ENCODE data around the gene LAYN. TPM values are rescaled to one million over a fixed set of nuclear protein-coding genes. Genes with fewer than 3 reads are reported as not detected.
A peak's percentile ranks its signal among the peaks of the same experiment; 100 is the strongest.

Gene LAYN
- total RNA-seq, 4 donors from 2014 or later = 12.0 to 47.1 (median 18.5) TPM

- intact Hi-C loops (cut with DNase I) = no loop called here
- TF ChIP-seq POLR2AphosphoS5 (IDR thresholded peaks at IDR 0.05) = no peak
- H3K4me3 ChIP-seq = no peak overlapping the region
- H3K27ac ChIP-seq (replicated peaks in 1 of 4) = no peak overlapping the region
- DNase-seq (ENCODE audit: extremely low spot score) = no peak
- 93% methylated on average over 1 of the region's 1 CpG for WGBS
- no peaks in the 10 kb centered on the region for H3K27me3 ChIP-seq
- H3K9me3 ChIP-seq = no peaks in the 10 kb centered on the region
- H3K4me1 ChIP-seq = no peaks in the 10 kb centered on the region
- H3K36me3 ChIP-seq = no peaks in the 10 kb centered on the region
Observed at GRCh38 chr11:111502611-111503010, 37.9 kb upstream of the LAYN start.

- peaks cover 5 to 58% (median 32%) of the 10 kb centered on the region in 4 donors for H3K27me3 ChIP-seq
- intact Hi-C loops (cut with DNase I) = no loop called here
- no peaks in the 10 kb centered on the region for H3K36me3 ChIP-seq
- no peak overlapping the region for H3K4me3 ChIP-seq
- no peak for DNase-seq (ENCODE audit: extremely low spot score)
- H3K9me3 ChIP-seq = no peaks in the 10 kb centered on the region
- H3K4me1 ChIP-seq = peaks cover 12 to 20% (median 13%) of the 10 kb centered on the region in 4 donors
- TF ChIP-seq POLR2A (IDR thresholded peaks at IDR 0.05; ENCODE audit: low read depth) = no peak
- no peak for TF ChIP-seq POLR2AphosphoS5 (IDR thresholded peaks at IDR 0.05)
- no peak for TF ChIP-seq CTCF (IDR thresholded peaks at IDR 0.05)
- no peak for TF ChIP-seq EP300 (IDR thresholded peaks at IDR 0.05)
- H3K27ac ChIP-seq (replicated peaks in 1 of 4) = no peak overlapping the region
- WGBS = 100% methylated on average over 1 of the region's 1 CpG
Observed at GRCh38 chr11:111510311-111510710, 30.2 kb upstream of the LAYN start.

DNA sequence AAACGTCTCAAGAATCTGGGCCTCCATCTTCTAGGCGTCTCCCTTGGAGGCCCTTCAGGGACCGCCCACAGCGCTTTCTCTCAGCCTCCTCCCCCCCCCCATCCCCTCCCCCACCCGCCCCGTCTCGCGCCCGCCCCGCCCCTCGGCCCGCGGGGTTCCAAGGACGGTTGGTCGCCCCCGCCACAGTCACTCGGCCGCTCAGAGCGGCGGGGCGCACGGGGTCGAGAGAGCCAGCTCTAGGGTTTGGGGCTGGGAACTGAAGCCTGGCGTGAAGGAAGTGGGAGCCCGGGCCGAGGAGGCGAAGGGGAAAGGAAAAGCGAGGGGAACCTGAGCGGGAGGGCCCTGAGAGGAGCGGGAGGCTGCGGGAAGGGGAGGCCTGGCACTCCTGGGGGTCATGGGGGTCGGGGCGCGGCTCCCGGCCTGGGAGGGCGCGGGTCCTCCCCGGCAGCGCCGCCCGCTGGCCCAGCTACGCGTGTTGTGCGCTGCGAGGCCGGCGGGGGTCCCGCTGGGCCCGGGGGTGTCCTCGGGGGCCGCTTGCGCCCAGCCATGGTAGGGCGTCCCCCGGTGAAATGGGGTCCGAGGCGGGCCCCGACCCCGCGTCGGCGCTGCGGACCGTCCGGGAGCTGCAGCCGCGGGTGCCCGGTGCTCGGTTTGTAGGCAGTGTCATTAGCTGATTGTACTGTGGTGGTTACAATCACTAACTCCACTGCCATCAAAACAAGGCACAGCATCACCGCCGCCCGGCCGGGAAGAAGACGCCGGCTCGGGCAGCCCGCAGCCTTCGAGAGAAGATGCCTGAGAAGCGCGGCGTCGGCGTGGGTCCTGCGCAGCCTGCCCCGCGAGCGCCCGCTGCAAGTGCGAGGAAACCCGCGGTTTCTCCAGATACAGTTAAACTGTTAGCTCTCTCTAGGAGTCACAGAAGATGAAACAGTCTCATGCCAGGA lies 28.0 kb upstream of the LAYN start, which contains the start of gene BTG4:
Gene BTG4 (minus strand): TSS at position 91 of the 944 bp plus-strand sequence. CDS start 13,610 bp downstream, outside the sequence.
- TF ChIP-seq POLR2AphosphoS5 (IDR thresholded peaks at IDR 0.05) = no peak
- no peak for TF ChIP-seq CTCF (IDR thresholded peaks at IDR 0.05)
- no peak for TF ChIP-seq EP300 (IDR thresholded peaks at IDR 0.05)
- TF ChIP-seq POLR2A (IDR thresholded peaks at IDR 0.05; ENCODE audit: low read depth) = no peak
- peak within 1 kb of the TSS; percentile 48 to 61 (median 50) for H3K4me3 ChIP-seq
- peaks cover 5 to 58% (median 32%) of the 10 kb centered on the region in 4 donors for H3K27me3 ChIP-seq
- H3K4me1 ChIP-seq = peaks cover 12 to 20% (median 13%) of the 10 kb centered on the region in 4 donors
- intact Hi-C loops (cut with DNase I) = no loop called here
- WGBS = 18% methylated on average over 19 of the region's 90 CpGs
- no peak for DNase-seq (ENCODE audit: extremely low spot score)
- H3K9me3 ChIP-seq = no peaks in the 10 kb centered on the region
- H3K36me3 ChIP-seq = no peaks in the 10 kb centered on the region
- no peak within 1 kb of the TSS for H3K27ac ChIP-seq (replicated peaks in 1 of 4)

DNA sequence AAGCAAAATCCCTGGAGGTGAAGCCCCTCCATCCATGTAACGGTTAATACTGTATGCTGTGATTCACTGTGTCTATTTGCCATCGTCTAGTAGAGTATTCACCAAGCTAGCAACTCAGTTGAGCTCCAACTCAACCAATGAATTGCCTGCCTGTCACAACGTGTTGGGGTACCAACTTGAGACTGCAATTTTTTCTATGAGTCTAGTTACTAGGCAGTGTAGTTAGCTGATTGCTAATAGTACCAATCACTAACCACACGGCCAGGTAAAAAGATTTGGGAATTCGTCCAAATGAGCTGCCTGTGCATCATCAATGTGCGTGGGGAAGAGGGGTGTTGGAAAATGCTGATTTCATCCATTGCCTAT lies 27.3 kb upstream of the LAYN start:
- intact Hi-C loops (cut with DNase I) = no loop called here
- peaks cover 12 to 20% (median 13%) of the 10 kb centered on the region in 4 donors for H3K4me1 ChIP-seq
- H3K4me3 ChIP-seq = peak overlapping the region; percentile 48 to 61 (median 50)
- no peak for DNase-seq (ENCODE audit: extremely low spot score)
- no peak for TF ChIP-seq CTCF (IDR thresholded peaks at IDR 0.05)
- TF ChIP-seq EP300 (IDR thresholded peaks at IDR 0.05) = no peak
- no peak for TF ChIP-seq POLR2A (IDR thresholded peaks at IDR 0.05; ENCODE audit: low read depth)
- no peak for TF ChIP-seq POLR2AphosphoS5 (IDR thresholded peaks at IDR 0.05)
- no peaks in the 10 kb centered on the region for H3K36me3 ChIP-seq
- no peak overlapping the region for H3K27ac ChIP-seq (replicated peaks in 1 of 4)
- H3K9me3 ChIP-seq = no peaks in the 10 kb centered on the region
- H3K27me3 ChIP-seq = peaks cover 5 to 58% (median 32%) of the 10 kb centered on the region in 4 donors
- WGBS = 48% methylated on average over 5 of the region's 6 CpGs

DNA sequence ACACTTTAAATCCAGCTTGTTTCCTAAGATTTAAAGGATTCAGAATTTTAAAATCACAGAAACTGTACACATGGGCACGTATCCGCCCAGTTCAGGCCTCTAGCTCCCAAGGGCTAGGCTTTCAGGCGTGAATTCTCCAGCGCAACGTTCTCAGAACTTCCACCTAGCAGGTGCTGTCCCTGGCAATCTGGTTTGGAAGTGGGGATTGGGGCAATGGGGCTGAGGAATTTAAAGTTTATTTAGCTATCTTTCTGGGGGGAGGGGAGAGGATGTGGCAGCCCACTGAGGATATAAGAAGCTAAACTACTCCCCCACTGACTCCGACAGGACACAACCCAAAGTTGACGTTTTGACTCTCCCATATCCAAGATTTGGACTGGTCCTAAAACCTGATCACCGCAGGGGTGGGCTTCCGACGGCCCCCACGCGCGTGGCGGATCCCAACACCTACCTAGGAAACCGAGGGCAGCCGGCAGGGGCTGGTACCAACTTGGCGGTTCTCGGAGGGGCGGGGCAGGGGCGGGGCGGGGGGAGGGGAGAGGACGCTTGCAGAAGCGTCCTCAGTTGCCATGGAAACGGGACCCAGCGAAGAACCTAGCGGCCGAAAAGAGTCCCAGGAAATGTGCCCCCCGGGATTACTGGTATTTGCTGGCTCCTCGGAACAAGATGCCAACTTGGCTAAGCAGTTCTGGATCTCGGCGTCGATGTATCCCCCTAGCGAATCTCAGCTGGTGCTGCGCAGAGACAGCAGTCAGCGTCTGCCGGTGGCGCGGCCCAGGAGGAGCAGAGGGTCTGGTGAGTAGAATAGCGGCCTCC lies 26.1 kb upstream of the LAYN start, which contains the start of gene HOATZ:
Gene HOATZ (plus strand): TSS at position 563 of the 816 bp plus-strand sequence. CDS start 7 bp downstream, at position 570.
- intact Hi-C loops (cut with DNase I) = no loop called here

More for the DNA sequence above, 26.1 kb upstream of the LAYN start, which contains the start of gene HOATZ:
- H3K9me3 ChIP-seq = no peaks in the 10 kb centered on the region
- no peak for TF ChIP-seq POLR2AphosphoS5 (IDR thresholded peaks at IDR 0.05)
- TF ChIP-seq EP300 (IDR thresholded peaks at IDR 0.05) = no peak
- no peak for TF ChIP-seq POLR2A (IDR thresholded peaks at IDR 0.05; ENCODE audit: low read depth)
- no peak for TF ChIP-seq CTCF (IDR thresholded peaks at IDR 0.05)
- peaks cover 12 to 20% (median 13%) of the 10 kb centered on the region in 4 donors for H3K4me1 ChIP-seq
- no peak within 1 kb of the TSS for H3K27ac ChIP-seq (replicated peaks in 1 of 4)
- H3K27me3 ChIP-seq = peaks cover 5 to 55% (median 32%) of the 10 kb centered on the region in 4 donors
- peak within 1 kb of the TSS in 2 of 4 donors; percentile 1 to 10 for H3K4me3 ChIP-seq
- H3K36me3 ChIP-seq = no peaks in the 10 kb centered on the region
- 47% methylated on average over 12 of the region's 39 CpGs for WGBS
- no peak for DNase-seq (ENCODE audit: extremely low spot score)

Measured in esophagus muscularis mucosa (tissue), 4 donors.